Astrocyte of the spinal cord (primary cell): ENCODE measurements around the gene CD82.

Experiments used
- DNase-seq: peaks from one replicate; pipeline ENCODE4 v3.0.0; 2011; ENCODE audit warnings: low read depth, low spot score
- H3K4me3 ChIP-seq: 2 replicates; pipeline ENCODE4 v1.5.1; 2011; ENCODE audit warnings: low read depth, mild to moderate bottlenecking, low read length, moderate library complexity
- in situ Hi-C: cut with HindIII; loops from 2 replicates; pipeline ENCODE4 v1.10.0; 2017; ENCODE audit warnings: low sequenced_read_pairs
- TF ChIP-seq, protein P1 (sequence below): IDR thresholded peaks from 2 replicates; pipeline ENCODE4 v1.5.1; 2012; ENCODE audit warnings: low read depth, mild to moderate bottlenecking, low read length, inconsistent platforms

CD82 gene

DNA sequence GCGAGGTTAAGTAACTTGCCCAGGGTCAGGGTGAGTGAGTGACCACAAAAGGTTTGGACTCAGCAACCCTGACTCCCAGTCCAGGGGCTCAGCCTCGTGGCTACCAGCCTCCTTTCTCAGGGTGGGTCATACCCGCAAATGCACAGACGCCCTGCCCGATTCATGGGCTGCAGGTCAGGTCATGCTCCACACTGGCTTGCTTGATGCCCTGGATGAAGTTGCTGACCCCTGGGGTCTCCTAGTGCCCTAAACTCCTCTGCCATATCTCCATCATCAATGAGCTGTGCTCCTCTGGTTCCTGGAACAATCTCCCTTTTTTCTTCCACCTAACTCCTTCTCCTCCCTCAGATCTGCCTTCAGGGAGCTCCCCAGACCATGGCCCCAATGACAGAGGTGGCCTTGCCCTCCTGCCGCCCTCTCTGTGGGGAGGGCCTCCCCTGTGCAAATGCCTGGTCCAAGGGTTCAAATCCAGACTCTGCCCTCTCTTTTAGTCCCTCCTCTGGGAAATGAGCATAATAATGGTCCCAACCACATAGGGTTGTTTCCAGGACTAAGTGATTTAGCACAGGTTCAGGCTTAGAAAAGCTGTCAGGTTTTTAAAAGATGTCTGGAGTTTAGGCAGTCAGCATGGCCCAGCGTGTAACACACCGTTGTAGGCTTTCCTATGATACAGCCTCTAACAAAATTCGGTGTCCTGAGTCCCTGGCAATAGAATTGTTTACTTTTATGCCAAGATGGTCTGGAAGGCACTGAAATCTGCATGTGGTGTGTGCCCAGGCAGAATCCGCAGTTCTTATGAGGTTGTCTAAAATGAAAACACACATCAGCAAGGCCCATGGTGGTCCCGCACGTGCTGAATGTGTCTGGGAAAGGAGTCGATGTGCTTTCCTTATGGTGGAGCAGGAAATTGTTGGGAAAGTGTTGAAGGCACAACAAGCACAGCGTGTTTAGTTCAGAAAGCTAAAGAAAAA is 63.6 kb downstream of the CD82 start:
- TF ChIP-seq, protein P1, sequence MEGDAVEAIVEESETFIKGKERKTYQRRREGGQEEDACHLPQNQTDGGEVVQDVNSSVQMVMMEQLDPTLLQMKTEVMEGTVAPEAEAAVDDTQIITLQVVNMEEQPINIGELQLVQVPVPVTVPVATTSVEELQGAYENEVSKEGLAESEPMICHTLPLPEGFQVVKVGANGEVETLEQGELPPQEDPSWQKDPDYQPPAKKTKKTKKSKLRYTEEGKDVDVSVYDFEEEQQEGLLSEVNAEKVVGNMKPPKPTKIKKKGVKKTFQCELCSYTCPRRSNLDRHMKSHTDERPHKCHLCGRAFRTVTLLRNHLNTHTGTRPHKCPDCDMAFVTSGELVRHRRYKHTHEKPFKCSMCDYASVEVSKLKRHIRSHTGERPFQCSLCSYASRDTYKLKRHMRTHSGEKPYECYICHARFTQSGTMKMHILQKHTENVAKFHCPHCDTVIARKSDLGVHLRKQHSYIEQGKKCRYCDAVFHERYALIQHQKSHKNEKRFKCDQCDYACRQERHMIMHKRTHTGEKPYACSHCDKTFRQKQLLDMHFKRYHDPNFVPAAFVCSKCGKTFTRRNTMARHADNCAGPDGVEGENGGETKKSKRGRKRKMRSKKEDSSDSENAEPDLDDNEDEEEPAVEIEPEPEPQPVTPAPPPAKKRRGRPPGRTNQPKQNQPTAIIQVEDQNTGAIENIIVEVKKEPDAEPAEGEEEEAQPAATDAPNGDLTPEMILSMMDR = no peak
- H3K4me3 ChIP-seq = no peak overlapping the region
- in situ Hi-C loops = no loop called here
- no peak for DNase-seq

DNA sequence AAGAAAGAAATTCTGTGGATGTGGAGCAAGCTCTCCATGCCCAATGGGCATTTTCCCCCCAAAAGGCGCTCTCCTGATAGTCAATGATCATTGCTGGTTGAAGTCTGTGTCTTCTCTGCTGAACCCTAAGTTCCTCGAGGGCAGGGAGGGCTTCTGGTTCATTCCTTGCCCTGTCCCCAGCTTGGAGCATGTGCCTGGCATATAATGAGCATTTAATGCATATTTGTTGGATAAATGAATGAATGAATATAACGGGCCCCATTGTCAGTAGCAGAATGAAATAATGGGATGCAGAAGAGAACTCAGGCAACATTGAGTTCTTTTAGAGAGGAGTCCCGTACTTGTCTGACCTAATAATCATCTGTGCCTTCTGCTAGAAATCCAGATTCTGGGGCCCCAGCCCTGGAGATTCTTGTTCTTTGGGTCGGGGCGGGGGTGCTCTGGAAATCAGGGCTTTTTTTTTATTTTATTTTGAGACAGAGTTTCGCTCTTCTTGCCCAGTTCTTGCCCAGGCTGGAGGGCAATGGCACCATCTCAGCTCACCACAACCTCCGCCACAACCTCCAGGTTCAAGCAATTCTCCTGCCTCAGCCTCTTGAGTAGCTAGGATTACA is 64.4 kb downstream of the CD82 start:
- DNase-seq = no peak
- TF ChIP-seq, protein P1 = no peak
- in situ Hi-C loops = no loop called here
- H3K4me3 ChIP-seq = no peak overlapping the region

DNA sequence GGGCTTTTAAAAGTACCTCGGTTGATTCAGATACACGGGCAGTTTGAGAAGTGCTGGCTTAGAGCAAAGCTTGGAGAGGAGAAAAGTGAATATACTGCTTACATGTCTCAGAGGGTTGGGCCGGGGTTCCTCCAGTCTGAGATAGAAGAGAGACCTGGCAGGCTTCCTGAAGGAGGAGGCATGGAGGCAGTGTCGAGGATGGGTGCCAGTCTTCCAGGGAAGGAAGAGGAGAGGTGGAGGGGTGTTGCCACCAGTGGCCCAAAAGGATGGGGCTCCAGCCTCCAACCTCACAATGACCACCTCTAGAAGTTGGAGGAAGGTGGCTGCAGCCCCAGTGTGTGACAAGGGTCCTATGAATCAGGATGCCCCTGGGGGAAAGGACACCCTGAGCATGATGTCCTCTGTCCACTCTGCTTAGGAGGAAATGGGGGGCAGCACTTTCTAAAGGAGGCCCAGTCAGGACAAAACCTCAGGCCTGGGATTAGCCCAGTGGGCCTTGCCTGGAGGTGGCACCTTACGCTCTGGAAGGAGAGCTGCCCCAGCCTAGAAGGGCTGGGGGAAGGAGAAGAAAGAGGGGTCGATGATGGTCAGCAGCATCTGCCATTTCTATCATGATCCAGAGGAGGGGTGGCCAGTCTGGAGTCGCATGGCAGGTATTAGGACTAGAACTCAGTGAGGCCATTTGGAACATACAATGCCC is 65.2 kb downstream of the CD82 start:
- in situ Hi-C loops = no loop called here
- TF ChIP-seq, protein P1 = no peak
- H3K4me3 ChIP-seq = no peak overlapping the region
- no peak for DNase-seq

DNA sequence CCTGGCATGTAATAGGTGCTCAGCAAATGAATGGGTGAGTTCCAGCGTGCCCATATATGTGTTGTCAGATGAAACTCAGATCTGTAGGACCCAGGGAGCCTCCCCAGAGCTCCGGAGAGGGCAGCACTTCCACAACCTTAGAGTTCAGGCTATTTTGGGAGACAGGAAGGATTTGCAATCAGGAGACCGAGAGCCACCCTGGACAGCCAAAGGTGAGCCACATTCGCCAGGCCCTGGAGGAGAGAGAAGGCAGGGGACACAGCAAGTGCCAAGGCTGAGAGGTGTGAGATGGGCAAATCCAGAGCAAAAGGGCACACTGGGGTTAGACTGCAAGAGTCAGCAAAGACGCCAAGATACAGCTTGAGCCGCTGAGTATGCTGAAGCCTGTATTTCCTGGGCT is 66.4 kb downstream of the CD82 start:
- in situ Hi-C loops = no loop called here

DNA sequence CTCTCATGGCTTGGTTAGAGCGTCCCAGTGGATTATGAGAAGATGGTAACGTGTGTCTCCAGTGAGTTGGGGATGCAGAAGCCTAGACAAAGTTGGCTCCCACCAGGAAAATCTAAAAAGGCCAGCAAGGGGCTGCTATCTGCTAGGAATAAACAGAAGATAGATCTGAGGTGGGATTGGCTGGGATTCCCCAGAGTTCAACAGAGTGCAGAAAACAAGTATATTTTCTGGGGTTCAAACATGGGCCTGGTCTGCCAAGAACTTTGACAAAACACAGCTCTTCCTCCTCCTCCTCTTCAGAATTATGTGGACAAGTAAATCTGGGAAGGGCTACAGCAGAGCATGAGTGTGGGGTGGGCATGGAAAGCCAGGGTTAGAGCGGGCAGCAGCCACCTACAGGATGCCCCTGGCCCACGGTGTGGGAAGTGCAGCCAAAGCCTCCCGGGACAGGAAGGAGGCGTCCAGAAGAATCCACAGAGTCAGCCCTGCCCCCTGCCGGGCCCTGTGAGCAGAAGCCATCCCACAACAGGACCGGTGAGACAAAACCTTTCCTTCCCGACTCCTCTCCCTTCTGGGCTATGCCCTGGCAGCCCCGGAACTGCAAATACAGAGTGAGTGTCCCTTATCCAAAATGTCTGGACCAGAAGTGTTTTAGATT is 67.1 kb downstream of the CD82 start:
- in situ Hi-C loops = no loop called here
- no peak overlapping the region for H3K4me3 ChIP-seq
- no peak for DNase-seq
- TF ChIP-seq, protein P1 = peak; percentile 47

More for the DNA sequence above, 66.4 kb downstream of the CD82 start:
- TF ChIP-seq, protein P1 = no peak
- no peak overlapping the region for H3K4me3 ChIP-seq
- DNase-seq = no peak

DNA sequence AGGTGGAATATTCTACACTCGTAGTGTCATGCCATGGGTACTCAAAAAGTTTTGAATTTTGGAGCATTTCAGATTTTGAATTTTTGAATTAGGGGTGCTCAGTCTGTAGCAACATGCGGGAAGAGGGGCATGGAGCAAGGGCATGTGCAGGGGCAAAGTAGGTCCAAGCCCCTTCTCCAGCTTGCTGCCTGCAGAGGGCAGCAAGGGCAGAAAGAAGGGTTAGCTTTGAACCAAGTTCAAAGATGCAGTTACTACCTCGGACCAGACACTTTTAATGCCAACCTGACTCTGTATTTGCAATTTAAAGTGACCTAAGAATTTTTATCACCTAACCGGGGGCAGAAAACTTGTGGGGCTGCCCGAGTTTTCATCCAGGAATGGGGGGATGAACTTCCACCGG is 68.2 kb downstream of the CD82 start:
- TF ChIP-seq, protein P1 = peak; percentile 29
- DNase-seq = no peak

More for the DNA sequence above, 68.2 kb downstream of the CD82 start:
- no peak overlapping the region for H3K4me3 ChIP-seq
- in situ Hi-C loops = no loop called here
